ENCODE results near the gene ALDH3A2.
"Not testable (repeated sequence)": the region's sequence is repeated elsewhere in the genome, so short reads cannot be mapped to it uniquely, and the experiment has no call there.

The ALDH3A2 gene

GRCh38 chr17:19651451-19652238 is 3.1 kb downstream of the ALDH3A2 start:
- DNase-seq = no peak

- DNase-seq = no peak
These were observed 4.0 kb downstream of the ALDH3A2 start for GRCh38 chr17:19652595-19652994.

- DNase-seq = no peak
These were observed 5.9 kb downstream of the ALDH3A2 start for GRCh38 chr17:19654342-19654886.

GRCh38 chr17:19654896-19655295 is 6.3 kb downstream of the ALDH3A2 start:
- DNase-seq = no peak

- no peak for DNase-seq
These were observed 7.8 kb downstream of the ALDH3A2 start for GRCh38 chr17:19656336-19656735.

GRCh38 chr17:19656851-19657581 is 8.5 kb downstream of the ALDH3A2 start:
- DNase-seq = no peak

GRCh38 chr17:19659366-19660177 is 11.0 kb downstream of the ALDH3A2 start:
- DNase-seq = no peak

GRCh38 chr17:19660219-19660870 is 11.8 kb downstream of the ALDH3A2 start:
- DNase-seq = no peak

- no peak for DNase-seq
These were observed 12.6 kb downstream of the ALDH3A2 start for GRCh38 chr17:19661121-19661520.

- no peak for DNase-seq
These were observed 14.5 kb downstream of the ALDH3A2 start for GRCh38 chr17:19663097-19663496.

GRCh38 chr17:19664136-19664820 is 15.7 kb downstream of the ALDH3A2 start:
- DNase-seq = no peak

- DNase-seq = no peak
These were observed 16.2 kb downstream of the ALDH3A2 start for GRCh38 chr17:19664821-19665181.

- not testable (repeated sequence) for DNase-seq
These were observed 21.1 kb downstream of the ALDH3A2 start for GRCh38 chr17:19669680-19670079.

- no peak for DNase-seq
These were observed 22.4 kb downstream of the ALDH3A2 start for GRCh38 chr17:19670908-19671307.

GRCh38 chr17:19671433-19671832 is 22.9 kb downstream of the ALDH3A2 start:
- no peak for DNase-seq

- no peak for DNase-seq
These were observed 23.6 kb downstream of the ALDH3A2 start for GRCh38 chr17:19672009-19672750.

- no peak for DNase-seq
These were observed 25.1 kb downstream of the ALDH3A2 start for GRCh38 chr17:19673623-19674022.

GRCh38 chr17:19676896-19677295 is 28.3 kb downstream of the ALDH3A2 start:
- no peak for DNase-seq

- no peak for DNase-seq
These were observed 29.3 kb downstream of the ALDH3A2 start for GRCh38 chr17:19677736-19678379.

GRCh38 chr17:19678581-19679453 is 30.3 kb downstream of the ALDH3A2 start:
- no peak for DNase-seq
